OCI-LY7 (cell line): ENCODE data around the gene BTD.

ENCODE experiments used
- EZH2phosphoT487 ChIP-seq: fragments of 200-600 bp; sonication (generic); IDR thresholded peaks from 2 replicates; pipeline ENCODE4 v1.6.1; 2018; ENCODE audit warnings: low read depth, borderline replicate concordance, mild to moderate bottlenecking, mixed run types, antibody characterized with exemption, low read length, moderate library complexity, mixed read lengths
- TF ChIP-seq, protein P1 (sequence below): fragments of 200-600 bp; sonication (generic); conservative IDR thresholded peaks from 2 replicates; pipeline ENCODE4 v1.5.1; 2014; ENCODE audit warnings: mild to moderate bottlenecking, antibody characterized with exemption, low read length, moderate library complexity, mixed read lengths

DNA sequence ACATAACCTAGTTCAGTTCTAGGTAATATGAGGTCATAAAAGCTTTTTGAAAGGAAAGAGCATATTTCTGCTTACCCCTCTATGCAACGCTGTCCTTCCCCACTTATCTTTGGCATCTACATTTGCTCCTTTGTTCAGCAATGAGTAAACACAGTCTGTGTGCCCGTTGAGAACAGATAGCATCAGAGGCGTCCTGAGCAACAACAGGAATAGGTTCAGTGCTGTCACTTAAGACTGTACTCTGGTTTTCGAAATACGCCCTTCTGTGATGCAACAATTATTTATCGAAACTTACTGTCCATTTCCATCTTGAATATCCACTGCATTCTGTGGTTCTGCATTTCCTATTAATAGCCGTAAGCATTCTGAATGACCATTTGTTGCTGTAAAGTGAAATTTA lies 84.4 kb downstream of the BTD start:
- TF ChIP-seq, protein P1, sequence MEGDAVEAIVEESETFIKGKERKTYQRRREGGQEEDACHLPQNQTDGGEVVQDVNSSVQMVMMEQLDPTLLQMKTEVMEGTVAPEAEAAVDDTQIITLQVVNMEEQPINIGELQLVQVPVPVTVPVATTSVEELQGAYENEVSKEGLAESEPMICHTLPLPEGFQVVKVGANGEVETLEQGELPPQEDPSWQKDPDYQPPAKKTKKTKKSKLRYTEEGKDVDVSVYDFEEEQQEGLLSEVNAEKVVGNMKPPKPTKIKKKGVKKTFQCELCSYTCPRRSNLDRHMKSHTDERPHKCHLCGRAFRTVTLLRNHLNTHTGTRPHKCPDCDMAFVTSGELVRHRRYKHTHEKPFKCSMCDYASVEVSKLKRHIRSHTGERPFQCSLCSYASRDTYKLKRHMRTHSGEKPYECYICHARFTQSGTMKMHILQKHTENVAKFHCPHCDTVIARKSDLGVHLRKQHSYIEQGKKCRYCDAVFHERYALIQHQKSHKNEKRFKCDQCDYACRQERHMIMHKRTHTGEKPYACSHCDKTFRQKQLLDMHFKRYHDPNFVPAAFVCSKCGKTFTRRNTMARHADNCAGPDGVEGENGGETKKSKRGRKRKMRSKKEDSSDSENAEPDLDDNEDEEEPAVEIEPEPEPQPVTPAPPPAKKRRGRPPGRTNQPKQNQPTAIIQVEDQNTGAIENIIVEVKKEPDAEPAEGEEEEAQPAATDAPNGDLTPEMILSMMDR, result no peak
- no peak for TF ChIP-seq EZH2phosphoT487
